ENCODE results near the gene ACOT2. TPM values are rescaled to one million over a fixed set of nuclear protein-coding genes. Genes with fewer than 3 reads are reported as not detected.
"Not testable (repeated sequence)": the region's sequence is repeated elsewhere in the genome, so short reads cannot be mapped to it uniquely, and the experiment has no call there.

Gene ACOT2
- total RNA-seq, 1 donor from 2014 or later = 31.9 TPM

- DNase-seq = no peak
Observed at GRCh38 chr14:73567951-73568885, 795 bp upstream of the ACOT2 start.

- not testable (repeated sequence) for DNase-seq
Observed at GRCh38 chr14:73568886-73569184, 178 bp upstream of the ACOT2 start.

- not testable (repeated sequence) for DNase-seq
Observed at GRCh38 chr14:73570913-73571312, 1.9 kb downstream of the ACOT2 start.

DNA sequence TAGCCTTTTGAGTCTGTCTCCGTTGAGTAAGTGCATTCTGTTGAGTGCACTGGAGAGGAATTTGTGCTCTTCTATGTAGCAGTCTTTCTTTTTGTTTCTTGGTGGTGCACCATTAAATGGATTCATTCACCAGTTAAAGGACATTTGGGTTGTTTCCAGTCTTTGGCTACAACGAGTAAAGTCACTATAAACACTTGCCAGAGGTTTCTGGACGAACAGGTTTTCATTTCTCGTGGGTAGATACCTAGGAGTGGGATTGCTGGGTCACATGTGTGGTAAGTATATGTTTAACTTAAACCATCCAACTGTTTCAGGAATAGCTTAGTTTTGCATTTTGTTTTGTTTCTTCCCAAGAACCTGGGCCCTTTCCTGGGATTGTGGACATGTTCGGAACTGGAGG lies 4.0 kb downstream of the ACOT2 start:
- not testable (repeated sequence) for DNase-seq

DNA sequence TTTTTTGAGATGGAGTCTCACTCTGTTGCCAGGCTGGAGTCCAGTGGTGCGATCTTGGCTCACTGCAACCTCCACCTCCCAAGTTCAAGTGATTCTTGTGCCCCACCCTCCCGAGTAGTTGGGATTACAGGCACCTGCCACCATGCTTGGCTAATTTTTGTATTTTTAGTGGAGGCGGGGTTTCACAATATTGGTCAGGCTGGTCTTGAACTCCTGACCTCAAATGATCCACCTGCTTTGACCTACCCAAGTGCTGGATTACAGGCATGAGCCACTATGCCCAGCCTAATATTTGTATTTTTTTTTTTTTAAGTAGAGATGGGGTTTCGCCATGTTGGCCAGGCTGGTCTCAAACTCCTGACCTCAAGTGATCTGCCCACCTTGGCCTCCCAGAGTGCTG lies 4.7 kb downstream of the ACOT2 start:
- DNase-seq = not testable (repeated sequence)

GRCh38 chr14:73574251-73574650 lies 5.2 kb downstream of the ACOT2 start:
- not testable (repeated sequence) for DNase-seq

- DNase-seq = no peak
Observed at GRCh38 chr14:73576391-73576790, 7.4 kb downstream of the ACOT2 start.

DNA sequence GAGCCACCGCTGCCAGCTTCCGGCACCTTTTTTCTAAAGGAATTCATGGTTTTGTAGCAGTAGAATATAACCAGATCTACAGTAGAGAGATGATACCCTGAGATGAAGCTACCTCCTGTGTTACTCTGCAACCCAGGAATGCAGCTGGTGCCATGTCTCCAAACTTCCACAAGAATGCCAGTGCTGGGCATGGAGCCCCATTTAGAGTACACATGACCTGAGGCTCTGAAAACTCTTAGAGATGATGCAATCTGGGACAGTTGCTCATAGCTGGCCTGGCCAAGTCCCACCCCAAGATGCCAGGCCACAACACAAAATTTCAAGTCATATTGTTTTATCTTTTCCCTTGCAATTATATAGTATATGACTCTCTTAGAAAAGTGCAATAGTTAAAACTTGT lies 8.2 kb downstream of the ACOT2 start:
- not testable (repeated sequence) for DNase-seq

DNA sequence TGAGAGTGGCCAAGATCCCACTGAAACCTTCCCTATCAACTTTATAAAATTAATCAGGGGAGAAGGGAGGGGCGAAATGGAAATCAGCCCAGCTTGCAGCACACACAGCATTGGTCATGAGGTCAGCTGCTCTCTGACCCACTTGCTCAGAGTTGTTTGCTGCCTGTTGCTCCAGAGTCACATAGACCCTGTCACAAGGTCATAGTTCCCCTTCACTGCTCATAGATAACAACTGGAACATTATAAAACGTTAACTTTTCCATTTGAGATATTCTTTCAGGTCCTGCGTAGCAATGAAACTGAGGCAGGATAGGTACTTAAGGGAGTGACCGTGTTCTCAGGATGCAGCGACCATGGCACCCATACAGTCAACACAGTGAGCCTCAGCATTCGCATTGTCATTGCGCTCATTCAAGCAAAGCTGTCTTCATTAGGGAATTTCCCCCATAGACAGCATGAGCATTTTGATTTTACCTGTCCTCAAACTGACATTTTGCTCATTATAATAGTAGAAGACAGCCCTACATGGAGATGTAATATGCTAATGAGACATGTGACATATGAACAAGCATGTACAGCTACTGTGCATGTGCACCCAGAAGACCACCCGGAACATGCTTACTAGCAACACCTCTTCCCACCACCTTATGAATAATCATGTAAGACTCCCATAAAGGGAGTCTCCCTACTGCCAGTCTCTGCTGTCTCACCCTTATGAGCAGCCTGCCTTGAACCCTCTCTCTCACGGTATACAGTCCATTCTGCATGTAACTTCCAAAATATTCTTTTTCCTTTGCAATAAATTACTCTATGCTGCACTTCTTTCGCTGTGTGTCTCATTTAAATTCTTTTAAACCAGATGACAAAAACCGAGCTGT lies 13.3 kb downstream of the ACOT2 start:
- not testable (repeated sequence) for DNase-seq

DNA sequence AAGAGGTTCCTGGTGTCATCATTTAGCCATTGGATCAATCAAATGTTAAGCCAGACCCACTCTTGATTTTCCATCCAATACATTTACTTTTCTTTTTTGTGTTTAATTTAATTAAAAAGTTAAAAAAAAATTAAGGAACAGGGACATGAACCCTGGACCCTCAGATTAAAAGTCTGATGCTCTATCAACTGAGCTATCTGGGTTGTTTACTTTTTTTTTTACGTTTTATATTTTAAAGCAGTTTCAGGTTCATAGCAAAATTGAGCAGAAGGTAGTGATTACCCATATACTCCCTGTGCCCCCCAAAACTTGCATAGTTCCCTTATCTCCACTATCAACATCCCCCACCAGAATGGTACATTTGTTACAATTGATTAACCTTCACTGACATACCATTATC lies 19.7 kb downstream of the ACOT2 start:
- DNase-seq = no peak

GRCh38 chr14:73589116-73589515 lies 20.1 kb downstream of the ACOT2 start:
- no peak for DNase-seq

- DNase-seq = not testable (repeated sequence)
Observed at GRCh38 chr14:73590673-73591004, 21.6 kb downstream of the ACOT2 start.

GRCh38 chr14:73591690-73592449 lies 22.9 kb downstream of the ACOT2 start, which contains the start of gene ACOT4:
ACOT4 (plus strand) TSS chr14:73591873; CDS start chr14:73591960, 87 bp downstream.
- no peak for DNase-seq

DNA sequence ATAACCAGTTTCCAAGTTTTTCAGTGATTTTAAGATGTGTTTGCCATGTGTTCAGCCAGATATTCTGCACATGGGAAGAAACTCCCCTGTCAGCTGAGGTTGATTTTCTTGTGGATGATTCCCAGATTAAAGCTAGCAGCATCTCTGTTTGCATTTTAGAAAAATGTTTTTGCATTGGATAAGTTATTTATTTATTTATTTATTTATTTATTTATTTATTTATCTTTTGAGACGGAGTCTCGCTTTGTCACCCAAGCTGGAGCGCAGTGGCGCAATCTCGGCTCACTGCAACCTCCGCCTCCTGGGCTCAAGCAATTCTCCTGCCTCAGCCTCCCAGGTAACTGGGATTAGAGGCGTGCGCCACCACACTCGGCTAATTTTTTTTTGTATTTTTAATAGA lies 25.5 kb downstream of the ACOT2 start:
- DNase-seq = peak; percentile 11

GRCh38 chr14:73599499-73599898 lies 30.5 kb downstream of the ACOT2 start:
- no peak for DNase-seq

DNA sequence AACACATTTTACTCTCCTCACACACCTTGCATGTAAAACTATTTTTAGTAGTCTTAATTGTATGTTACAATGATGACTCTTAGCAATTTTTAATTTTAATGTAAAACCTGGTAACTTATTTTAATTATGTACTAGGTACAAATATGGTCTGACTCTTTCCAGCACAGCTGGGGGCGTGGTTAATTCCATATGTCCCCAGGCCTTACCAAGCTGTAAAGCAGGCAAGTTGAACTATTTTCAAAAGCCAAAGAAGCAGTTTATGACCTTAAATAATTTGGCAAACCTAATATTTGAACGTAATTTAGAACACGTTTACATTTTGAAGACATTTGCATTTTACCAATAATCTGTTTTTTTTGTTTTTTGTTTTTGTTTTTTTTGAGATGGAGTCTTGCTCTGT lies 34.0 kb downstream of the ACOT2 start:
- DNase-seq = no peak

DNA sequence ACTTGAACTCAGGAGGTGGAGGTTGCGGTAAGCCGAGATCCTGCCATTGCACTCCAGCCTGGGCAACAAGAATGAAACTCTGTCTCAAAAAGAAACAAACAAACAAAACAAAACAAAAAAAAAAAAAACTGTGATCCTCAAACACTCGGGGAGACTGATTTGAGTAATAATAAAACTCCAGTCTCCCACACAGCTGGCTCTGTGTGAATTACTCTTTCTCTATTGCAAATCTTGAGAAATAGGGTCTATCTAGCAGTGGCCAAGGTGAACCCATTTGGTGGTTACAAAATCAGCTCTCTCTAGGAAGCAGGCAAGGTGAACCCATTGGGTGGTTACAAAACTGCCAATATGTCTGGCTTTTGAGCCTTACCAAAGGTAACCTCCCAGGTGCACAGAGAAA lies 37.3 kb downstream of the ACOT2 start:
- no peak for DNase-seq

- no peak for DNase-seq
Observed at GRCh38 chr14:73607241-73607640, 38.2 kb downstream of the ACOT2 start.

GRCh38 chr14:73610687-73611086 lies 41.7 kb downstream of the ACOT2 start:
- DNase-seq = no peak

GRCh38 chr14:73612339-73613045 lies 43.5 kb downstream of the ACOT2 start, which contains the start of gene ACOT6:
ACOT6 (plus strand) TSS chr14:73612517; CDS start chr14:73612572, 55 bp downstream.
- peak; percentile 73 for DNase-seq

DNA sequence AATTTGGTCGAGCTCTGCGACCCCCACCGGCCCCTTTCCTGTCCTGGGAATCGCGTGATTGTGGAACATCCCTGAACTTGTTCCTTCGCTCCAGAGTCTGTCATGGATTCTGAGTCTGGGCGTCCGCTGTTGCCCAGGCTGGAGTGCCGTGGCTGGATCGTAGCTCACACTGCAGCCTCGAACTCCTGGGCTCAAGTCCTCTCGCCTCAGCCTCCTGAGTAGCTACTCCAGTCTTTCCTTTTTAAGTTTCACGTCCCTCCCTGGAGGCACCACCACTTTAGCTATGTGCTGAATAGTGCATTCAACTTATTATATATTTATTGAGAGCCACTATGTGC lies 44.0 kb downstream of the ACOT2 start:
- no peak for DNase-seq

DNA sequence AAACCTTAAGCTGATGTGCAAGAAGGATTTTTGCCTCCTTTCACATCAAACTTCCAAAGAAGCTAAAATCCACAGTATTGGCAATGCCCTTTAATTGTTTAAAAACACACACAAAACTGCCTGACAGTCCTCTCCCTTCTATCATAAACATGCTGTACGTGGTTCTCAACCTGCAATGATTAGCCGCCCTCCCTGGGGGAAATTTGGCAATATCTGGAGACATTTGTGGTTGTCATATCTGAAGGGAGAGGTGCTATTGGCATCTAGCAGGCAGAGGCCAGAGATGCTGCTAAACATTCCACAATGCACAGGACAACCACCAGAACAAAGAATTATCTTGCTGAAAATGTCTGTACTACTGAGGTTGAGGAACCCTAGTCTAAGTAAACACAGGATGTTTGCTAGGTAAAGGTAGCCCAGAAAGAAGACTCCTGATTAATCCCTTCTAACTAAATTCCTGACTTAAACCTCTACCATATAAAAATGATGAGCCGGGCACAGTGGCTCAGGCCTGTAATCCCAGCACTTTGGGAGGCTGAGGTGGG lies 44.5 kb downstream of the ACOT2 start:
- DNase-seq = no peak

Measured in skin of body (tissue), 2 donors.